Activated CD4-positive, CD25-positive, alpha-beta regulatory T cell treated with anti-CD3 and anti-CD28 coated beads, Interleukin-2, amount 50 U/mL, for 16 hours (primary cell): ENCODE measurements around the gene DIPK2A.

Source experiments
- DNase-seq: peaks from one replicate; pipeline ENCODE4 v3.0.0-alpha.2; 2020; ENCODE audit warnings: low read depth, low spot score

DIPK2A gene

DNA sequence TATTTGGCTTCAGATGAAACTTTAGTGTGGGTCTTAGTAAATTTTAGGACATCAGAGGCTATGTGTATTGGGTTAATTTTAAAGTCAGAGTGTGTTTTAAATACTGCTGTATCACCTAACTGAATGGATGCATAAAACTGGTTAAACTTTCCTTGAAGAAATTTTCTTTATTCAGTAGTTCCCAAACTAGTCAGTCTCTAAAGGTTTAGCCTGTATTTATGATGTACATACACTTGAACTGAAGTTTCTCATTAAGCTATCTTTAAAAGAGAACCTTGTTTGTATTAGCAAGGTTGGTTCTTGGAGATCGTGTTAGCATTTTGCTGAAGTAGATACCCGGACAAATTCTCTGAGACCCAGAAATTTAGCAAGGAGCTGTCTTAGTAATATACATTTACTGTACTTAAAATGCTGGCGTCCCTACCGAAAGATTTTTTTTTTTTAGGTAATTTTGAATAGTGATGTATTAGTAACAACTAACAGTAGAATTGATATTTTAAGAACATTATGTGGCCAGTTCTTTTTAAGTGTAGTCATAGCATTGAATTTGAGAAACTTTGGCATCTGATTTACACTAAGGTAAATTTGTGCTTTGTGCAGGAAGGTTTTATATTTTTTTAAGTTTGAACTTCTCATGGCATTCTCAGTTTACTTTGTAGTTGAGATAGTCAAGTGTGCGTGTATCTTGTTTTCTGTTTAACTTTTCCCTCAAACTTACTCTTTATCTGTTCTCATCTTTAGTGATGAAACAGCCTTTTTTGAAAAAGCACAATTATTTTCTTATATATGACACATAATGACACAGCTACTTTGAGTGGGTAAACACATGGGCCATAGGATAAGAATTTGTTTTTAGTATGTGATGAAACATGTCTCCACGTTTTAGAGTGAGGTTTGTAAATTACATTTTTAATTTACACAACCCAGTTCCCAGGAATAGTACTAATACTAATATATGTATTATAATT, 2.9 kb downstream of the DIPK2A start:
- DNase-seq = no peak

DNA sequence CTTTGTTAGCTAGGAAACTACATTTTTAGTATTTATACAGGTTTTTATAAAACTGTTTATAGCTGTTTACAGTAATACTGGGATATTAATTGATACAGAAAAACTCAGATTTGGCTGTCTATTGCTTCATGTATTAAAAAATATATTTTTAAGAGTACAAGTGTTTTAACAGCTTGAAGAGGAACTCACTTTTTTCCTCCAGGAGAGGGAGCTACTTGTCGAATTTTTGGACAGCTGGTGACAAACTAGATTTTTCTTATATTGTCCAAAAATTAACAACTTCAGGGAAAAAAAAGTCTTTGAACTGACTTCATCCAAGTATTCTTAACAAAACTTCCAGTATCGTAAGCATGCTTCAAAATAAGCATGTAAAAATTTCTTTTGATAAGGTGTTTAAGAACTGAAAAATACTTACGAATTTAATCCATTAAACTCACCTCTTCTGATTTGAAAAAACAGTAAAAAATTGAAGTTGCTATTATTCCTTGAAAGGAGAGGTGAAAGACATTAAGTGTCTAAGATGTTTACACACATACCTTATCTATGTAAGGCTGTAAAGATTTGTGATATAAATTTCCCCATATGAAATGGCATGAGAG, 4.0 kb downstream of the DIPK2A start:
- DNase-seq = no peak

DNA sequence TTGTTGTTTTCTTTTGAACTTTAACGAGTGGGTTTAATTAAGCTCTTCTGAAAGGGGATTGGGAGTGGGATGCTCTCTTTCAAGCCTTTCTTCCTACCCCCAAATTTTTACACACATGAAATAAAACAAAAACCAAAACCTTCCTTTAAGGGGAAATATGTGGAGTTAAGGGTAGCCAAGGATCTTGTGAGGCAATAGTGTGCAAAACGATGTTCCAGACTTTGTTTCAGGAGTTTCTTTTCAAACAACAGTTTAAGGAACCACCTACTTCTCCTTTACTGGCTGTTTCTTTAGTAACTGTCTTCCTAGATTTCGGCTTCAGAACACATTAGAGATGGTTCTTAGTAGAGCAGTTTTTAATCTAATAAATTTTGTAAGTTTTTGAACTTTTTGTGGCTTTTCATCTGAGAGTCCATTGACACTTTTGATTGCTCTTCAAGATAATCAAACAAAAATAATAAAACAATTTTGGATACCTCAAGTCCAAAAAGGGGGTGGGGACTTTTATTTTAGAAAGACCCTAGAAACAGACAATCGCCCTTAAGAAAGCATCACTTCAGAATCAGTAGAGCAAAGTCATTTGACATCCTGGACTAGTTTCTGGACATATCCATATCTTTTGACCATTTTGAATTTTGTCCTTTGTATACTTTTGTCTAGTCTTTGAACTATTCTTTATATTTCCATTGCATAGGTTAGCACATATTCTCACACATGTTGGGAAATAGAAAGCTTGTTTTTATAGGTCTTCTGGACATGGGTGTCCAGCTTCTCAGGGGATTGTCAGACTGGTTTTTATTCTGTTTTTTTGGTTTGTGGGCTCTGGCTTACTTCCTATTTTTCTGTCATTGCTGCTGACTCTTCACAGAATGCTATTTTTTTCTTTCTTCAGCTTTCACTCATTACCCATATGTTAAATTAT, 6.0 kb downstream of the DIPK2A start:
- DNase-seq = no peak

DNA sequence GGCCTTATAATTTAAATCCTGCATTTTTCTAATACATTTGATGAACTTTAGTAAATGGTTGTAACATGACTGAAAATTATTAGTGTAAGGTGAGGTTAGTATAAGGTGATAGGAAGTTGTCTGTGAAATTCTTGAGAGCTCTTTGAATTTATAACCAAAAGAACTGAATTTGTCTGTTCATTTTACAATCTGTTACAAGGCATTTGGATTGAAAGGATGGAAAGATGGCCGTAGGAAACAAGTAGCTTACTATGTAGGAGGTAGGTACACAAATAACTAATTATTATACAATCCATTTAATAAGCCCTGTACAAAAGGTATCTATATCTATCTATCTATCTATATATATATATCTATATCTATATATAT, 6.6 kb downstream of the DIPK2A start:
- no peak for DNase-seq

DNA sequence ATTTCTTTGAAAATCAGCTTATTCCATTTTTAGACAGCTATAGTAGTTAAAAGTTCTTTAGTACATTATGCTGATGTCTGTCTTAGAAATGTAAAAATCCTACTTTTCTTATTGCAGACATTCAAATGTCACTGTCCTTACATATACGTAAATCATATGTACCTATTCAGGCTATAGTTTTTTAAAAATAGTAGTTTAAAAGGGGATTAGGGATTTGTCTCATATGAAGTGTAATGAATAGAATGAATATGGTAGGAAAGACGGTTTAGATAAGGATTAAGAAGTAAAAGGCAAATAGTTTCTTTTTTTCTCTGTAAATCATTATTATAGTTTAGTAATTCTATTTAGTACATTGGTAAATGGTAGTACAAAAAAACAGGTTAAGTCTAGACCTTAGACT, 7.4 kb downstream of the DIPK2A start:
- no peak for DNase-seq

DNA sequence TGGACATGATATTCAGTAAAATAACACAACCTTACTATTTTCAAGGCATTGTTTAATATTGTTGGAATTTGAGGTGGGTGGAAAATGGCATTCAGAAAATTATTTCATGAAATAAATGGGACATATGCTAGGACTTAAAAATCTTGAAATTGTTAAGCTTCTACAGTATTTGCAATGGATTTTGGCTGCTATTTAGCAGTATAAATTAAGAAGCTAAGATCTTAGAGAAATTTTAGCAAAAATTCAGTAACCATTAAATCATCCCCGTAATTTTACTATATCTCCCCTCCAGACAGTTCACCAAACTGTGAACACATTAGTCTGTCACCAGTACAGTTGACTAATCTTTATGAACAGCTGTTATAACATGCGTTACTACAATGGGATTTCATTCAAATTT, 8.2 kb downstream of the DIPK2A start:
- no peak for DNase-seq

DNA sequence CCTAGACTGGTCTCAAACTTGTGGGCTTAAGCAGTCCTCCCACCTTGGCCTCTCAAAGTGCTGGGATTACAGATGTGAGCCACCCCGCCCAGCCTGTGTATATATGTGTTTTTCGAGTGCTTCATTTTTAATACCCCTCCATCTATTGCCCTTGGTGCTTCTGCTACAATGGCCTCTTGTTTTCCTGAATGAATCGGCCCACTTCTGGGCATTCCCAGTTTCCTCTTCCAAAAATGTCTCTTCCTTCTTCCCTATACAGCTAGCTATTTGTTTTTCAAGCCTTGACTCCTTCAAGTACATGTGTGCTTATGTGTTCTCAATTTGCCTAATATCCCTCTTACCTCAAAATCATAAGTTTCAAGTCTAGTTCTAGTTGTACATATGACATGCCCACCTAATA, 16.7 kb downstream of the DIPK2A start:
- no peak for DNase-seq

DNA sequence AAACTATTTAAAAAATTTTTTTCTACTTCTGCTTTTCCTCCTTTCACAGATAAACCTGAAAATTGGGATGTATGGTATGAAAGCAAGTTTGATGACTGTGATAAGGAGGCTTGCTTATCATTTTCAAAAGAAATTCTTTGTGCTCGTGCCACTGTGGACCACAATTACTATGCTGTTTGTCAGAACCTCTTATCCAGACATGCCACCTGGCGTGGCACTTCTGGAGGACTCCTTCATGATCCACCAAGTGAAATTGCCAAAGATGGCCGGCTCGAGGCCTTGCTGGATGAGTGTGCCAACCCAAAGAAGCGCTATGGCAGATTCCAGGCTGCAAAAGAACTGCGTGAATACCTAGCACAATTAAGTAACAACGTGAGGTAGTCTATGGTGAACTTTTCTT, 17.8 kb downstream of the DIPK2A start:
- DNase-seq = no peak

DNA sequence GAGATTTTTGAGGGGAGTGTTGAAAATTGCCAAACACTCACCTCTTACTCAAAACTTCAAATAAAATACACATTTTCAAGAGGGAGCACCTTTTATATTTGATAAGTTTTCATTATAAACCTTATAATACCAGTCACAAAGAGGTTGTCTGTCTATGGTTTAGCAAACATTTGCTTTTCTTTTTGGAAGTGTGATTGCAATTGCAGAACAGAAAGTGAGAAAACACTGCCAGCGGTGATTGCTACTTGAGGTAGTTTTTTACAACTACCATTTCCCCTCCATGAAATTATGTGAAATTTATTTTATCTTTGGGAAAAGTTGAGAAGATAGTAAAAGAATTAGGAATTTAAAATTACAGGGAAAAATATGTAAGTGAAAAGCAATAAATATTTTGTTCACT, 20.1 kb downstream of the DIPK2A start:
- DNase-seq = no peak

DNA sequence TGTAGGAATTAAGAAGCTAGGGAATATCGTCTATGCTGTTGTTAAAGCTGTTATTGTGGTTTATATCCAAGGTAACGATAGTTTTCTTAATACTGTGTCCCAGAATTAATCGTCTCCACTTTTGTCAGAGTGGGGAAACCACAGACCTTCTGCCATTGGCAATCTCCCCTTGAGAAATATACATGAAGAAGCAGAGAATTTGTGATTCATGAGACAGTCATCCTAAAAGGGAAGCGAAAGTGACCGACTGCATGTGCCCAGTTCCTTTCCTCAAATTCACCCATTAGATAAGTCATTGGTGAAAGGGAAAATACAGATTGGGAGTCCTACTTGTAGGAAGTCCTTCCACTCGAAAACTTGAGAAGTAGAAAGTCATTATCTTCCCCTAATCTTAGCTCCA, 26.6 kb downstream of the DIPK2A start:
- DNase-seq = no peak

DNA sequence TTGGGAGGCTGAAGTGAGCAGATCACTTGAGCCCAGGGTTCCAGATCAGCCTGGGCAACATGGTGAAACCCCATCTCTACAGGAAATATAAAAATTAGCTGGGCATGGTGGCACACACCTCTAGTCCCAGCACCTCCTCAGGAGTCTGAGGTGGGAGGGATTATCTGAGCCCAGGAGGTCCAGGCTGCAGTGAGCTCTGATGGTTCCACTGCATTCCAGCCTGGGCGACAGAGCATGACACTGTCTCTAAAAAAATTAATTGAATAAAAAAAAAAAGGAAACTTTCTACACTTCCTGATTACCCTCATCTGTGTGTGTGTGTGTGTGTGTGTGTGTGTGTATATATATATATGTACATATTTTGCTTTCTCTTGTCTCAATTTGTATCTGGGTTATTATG, 31.4 kb downstream of the DIPK2A start:
- no peak for DNase-seq

DNA sequence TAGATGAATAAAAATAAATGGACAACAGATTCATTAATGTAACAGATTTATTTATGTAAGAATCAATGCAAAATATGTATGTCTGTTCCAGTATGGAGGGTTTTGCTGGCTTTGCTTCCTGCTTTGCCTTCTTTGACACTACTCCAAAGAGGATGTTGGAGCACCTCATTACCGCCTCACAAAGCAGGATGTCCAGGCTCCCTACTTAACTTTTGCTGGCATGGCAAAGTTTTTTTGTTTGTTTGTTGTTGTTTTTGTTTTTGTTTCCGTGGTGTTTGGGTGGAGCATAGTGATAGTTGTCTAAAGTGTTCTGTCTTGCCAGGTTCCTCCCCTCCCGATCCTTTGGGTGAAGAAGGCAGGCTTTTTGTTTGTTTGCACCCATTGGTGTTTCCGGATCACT, 38.7 kb downstream of the DIPK2A start:
- DNase-seq = no peak

DNA sequence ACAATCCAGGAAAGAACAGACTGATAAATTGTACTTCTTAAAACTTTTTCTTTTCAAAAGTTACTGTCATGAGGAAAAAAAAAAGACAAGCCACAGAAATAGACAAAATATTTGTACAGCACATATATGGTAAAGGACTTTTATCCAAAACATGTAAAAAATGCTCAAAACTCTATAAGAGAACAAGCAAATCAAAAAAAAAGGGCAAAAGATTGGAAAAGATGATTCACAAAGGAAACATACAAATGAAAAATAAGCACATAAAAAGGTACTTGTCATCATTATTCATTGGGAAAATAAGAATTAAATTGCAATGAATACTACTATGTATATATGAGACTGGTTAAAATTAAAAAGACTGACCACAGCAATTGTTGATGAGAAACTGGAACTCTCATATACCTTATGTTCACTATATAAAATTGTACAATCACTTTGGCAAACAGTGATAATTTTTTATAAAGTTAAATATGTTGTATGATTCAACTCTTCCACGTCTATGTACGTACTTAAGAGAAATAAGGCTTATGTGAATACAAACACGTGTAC, 39.7 kb downstream of the DIPK2A start:
- no peak for DNase-seq

DNA sequence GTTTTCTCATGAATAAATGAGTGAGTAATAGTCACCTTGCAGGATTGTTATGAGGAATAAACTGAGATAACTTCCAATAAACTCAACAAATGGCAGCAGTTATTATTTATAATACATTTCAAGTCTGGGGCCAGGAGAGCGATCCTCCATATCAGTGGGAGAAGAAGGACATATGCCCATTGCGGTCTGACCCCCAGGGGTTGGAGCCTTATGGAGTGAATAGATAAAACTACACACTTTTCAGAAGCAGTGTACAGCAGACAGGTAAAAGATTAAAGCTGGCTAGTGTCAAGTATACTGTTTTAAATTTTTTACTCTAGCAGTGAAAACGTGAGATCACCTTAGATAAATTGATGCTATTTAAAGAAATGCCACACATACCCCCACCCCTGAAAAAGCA, 43.5 kb downstream of the DIPK2A start:
- DNase-seq = no peak

DNA sequence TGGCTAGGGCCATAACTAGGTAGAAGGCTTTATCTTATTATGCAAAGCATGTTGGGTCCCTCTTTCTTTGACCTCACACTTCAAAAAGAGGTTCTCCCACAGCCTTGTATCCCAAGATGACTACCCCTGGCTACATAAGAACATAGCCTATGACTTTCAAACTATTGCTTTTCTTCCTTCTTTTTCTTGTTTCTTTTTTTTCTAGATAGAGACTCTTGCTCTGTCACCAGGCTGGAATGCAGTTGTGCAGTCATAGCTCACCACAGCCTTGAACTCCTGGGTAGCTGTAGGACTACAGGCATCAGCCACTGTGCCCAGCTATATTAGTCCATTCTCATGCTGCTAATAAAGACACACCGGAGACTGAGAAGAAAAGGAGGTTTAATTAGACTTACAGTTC, 47.2 kb downstream of the DIPK2A start:
- DNase-seq = no peak
